ENCODE measurements around the gene BLMH.

Gene BLMH

DNA sequence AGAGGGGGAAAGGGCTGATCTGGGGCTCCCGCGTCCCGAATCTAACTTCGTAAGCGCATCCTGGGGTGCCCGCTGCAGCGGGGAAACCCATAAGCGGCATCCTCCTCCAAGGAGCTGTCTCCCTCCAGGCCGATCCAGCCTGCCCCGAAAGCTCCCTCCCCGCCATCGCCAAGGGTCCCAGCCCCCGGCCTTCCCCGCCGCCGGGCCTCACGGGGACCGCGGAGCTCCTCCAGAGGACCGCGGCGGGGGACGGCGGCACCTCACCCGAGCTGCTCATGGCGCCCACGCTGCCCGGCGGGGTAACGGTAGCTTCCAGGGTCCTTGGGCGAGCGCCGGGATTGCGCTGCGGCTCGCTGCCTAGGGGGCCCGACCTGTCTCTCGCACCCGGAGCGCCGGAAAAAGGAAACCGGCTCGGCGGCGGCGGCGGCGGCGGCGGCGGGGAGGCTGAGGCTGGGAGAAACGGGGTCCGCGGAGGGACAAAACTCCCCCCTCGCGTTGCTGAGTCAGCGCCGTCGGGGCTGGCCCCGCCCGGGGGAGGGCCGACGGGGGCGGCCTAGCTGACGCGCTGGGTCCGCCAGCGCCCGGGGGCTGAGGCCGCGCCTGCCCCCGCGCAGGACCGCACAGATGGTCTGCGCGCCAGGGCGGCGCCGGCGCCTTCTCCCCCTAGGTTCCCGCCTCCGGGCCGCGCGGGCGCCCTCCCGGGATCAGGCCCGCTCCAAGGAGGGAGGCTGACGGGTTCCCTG is at the start of gene BLMH:
Gene BLMH, minus strand, starts transcription at position 402 of the 743 bp plus-strand sequence. Its CDS starts 125 bp downstream, at position 277.
- peak; percentile 80 for DNase-seq

GRCh38 chr17:30340801-30341356 is 49.1 kb upstream of the BLMH start:
- DNase-seq = no peak

DNA sequence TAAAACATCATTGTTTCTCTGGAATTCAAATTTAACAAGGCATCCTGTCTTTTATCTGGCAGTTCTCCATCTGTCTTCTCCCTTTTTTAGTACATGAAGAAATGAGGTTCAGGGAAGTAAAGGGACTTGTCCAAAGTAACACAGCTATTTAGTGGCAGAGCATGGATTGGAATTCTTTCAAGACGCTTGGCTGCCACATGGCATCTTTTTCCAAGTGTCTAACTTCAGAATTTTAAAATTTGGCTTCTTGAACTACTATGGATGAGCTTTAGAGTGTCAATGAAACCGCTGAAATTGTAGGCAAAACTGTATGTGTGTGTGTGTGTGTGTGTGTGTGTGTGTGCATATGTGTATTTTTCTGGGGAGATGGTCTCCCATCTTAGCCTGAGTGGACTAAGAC is 47.3 kb upstream of the BLMH start:
- DNase-seq = no peak

DNA sequence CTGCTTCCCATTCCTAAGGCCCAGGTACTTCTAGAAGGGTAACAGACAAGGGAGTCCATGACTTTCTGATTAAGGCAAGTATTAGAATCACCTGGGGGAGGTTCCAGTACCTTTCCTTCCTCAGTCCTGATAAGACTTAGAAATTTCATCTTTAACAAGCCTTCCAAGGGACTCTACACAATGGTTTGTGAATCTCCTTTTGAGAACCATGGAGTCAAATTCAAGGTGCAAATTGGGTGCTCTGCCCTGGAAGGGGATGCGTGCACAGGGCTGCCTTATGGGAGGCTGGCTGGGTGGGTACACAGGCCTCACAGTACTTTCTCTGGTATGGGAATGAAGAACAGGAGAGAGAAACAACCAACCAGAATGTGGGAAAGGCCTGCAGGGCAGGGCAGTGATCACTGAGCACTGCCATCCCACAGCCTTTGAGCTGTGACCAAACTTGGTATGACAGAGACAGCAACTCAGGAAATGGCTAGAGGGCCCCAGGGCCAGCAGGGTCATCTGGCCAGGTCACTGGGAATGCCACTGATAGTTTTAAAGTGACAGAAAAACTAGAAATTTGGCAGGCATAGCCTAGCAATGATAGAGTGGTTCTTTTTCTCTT is 45.8 kb upstream of the BLMH start:
- DNase-seq = no peak

- DNase-seq = peak; percentile 53
Observed at GRCh38 chr17:30336369-30337171, 44.8 kb upstream of the BLMH start.

GRCh38 chr17:30334421-30334820 is 42.7 kb upstream of the BLMH start:
- no peak for DNase-seq

DNA sequence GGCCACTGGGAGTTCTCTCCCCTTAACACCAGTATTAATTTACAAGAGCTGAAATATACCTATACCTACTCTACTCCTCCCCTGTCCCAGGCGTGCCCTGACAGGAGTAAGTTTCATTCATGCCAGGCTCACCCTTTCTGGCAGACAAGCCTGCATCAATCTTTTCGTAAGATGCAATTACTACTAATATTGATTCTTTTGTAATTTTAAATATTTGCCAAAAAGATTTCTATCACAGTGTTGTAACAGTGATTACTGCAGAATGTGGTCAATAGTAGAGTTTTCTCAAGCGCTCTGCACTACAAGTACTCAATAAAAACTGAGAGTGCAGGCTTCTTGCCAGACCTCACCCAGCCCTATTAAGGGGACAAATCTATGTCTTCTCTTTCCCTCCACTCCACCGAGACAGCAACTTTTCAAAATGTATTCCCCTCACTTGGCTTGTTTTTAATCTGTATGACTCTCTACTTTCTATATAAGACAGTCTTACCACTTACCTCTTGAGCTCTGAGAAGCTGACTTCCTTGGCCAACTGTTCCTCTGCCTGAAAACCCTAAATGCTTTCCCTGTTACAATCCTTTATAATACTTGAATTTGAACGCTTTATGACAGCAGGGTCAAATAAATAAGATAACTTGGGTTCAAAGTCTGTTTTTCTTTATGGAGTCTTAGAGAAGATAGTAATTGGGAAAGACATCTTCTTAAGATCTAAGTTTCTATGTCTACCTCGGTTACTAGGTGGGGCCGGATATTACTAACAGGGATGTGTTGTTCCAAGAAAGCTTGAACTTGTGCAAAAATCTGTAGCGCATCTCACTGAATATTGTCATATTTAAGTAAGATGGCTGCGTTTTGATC is 42.0 kb upstream of the BLMH start, which contains the start of gene TMIGD1:
Gene TMIGD1, minus strand, starts transcription at position 555 of the 858 bp plus-strand sequence. CDS start 1,924 bp downstream, outside the sequence.
- no peak for DNase-seq

GRCh38 chr17:30332057-30332542 is 40.4 kb upstream of the BLMH start:
- peak; percentile 50 for DNase-seq

GRCh38 chr17:30326809-30327208 is 35.1 kb upstream of the BLMH start:
- no peak for DNase-seq

DNA sequence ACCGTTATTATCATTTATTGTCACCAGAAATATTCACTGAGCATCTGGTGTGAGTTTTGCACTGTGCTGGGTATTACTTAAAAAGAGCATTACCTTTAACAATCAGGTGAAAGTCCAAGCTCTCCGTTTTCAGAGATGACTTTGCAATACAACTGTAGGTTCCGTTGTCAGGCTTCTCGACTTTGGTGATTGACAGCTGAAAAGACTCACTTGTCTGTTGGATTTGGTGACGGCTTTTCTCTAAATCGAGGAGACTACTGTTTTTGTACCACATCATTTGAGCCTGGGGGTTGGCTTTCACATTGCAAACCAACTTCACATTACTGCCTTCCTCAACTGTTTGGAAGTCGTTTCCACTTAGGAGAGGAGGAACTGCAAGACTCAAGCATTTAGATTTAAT is 33.0 kb upstream of the BLMH start:
- DNase-seq = no peak

DNA sequence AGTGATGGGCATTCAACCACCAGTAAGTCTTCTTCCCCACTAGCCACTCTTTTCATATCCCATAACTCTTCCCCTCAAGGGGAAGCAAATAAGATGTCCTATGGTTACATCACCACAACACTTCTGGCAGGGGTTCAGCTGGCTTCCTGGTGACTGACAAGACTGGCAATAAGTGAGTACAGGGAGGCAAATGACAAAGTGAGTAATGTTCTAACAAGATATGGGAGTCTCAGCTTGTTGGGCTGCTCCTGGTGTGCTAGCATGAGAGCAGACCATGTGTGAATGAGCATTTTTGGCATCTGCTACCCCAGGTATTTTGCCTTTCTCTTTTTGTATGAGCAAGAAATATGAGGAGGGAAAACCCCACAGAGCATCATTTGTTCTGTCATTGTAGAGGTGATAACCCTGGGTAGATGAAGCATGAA is 32.2 kb upstream of the BLMH start:
- DNase-seq = peak; percentile 40

DNA sequence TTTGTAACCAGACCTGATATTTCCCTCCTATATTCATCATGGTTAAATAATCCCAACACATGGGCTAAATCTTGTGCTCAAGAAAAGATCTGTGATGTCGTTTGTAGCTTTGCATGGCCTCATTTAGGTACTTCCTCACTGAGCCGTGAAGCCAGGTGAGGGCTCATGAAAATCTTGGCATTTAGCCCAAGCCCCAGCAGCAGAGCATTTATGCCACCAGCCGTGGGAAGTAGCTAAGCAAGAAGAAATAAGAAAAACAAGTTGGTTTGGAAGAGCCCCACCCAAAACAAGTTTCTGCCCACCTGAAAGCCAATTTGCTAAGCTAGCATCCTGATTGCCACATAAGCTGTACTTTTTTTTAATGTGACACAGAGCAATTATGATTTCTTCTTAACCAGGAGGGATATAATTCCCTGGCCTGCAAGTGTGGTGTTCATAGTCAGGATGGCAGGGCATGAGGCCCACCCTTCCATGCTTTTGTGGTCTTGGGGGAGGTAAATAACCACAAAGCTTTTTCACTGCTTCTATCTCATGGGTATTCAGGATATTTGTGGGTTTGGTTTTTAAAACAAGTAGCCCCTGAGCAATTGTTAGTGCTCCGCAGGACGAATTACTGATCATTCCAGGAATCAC is 31.6 kb upstream of the BLMH start:
- peak; percentile 55 for DNase-seq

GRCh38 chr17:30321314-30321713 is 29.6 kb upstream of the BLMH start:
- no peak for DNase-seq

- DNase-seq = no peak
Observed at GRCh38 chr17:30318155-30318554, 26.4 kb upstream of the BLMH start.

DNA sequence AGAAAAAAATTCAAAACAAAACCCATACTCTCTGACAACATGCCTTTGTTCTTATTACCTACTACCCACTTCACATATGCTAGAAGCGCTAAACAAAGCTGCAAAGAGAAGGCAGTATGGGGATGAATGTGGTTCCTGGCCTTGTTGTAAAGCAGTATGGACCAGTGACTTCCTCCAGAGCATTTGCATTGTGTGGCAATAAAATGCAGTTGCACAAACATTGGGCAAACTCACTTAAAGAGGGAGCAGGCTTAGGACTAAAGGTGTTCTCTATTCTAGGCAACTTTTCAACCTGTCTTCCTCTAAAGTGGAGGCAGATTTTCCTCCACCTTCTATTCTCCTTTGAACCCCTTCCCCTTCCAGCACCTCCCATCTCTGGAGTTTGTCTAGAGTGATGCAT is 25.0 kb upstream of the BLMH start:
- DNase-seq = no peak

- no peak for DNase-seq
Observed at GRCh38 chr17:30315106-30315505, 23.4 kb upstream of the BLMH start.

GRCh38 chr17:30314474-30314873 is 22.7 kb upstream of the BLMH start:
- DNase-seq = no peak

DNA sequence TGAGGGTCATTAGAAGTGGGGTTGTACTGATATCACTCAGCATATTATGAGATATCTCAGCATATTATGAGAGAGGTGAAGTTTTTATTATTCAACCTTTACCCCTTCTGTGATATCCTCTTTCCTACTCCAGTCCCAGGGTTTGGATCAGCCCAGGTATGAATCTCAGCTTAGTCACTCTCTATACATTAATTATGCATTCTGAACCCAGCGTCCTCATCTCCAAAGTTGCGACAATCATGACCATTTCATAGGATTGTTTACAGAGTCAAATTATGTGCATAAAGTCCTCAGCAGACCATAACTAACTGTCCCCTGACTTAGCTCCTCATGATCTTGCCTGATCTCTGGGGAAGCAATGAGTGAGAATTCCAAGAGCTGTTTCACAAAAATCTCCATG is 20.5 kb upstream of the BLMH start:
- DNase-seq = no peak

- no peak for DNase-seq
Observed at GRCh38 chr17:30310562-30310961, 18.8 kb upstream of the BLMH start.

- DNase-seq = no peak
Observed at GRCh38 chr17:30309591-30309990, 17.8 kb upstream of the BLMH start.

- no peak for DNase-seq
Observed at GRCh38 chr17:30308406-30308805, 16.7 kb upstream of the BLMH start.

DNA sequence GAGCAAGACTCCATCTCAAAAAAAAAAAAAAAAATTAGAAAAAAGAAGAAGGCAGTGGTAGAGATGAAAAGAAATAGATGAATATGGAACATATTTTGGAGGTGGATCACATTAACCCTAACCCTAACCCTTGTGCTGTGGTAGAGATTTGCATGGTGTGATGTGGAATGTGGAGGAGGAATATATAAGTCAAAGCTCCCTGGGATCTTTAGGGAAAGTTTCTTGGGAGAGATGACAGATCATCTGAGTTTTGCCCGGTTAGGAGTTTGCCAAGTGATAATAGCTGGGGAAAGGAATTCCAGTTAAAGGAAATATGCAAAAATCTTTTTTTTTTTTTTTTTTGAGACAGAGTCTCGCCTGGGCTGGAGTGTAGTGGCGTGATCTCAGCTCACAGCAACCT is 13.0 kb upstream of the BLMH start:
- DNase-seq = no peak

All from activated CD4-positive, alpha-beta T cell treated with anti-CD3 and anti-CD28 coated beads, Interleukin-2, amount 50 U/mL, for 1 hour (primary cell).